Esophagus muscularis mucosa (tissue), 4 donors: ENCODE data around the gene GASK1A. TPM values are rescaled to one million over a fixed set of nuclear protein-coding genes. Genes with fewer than 3 reads are reported as not detected.
"Not testable (repeated sequence)": the region's sequence is repeated elsewhere in the genome, so short reads cannot be mapped to it uniquely, and the experiment has no call there.

Source experiments
- DNase-seq: peaks from one replicate; pipeline ENCODE4 v3.0.0-alpha.2; 2017; ENCODE audit errors: extremely low spot score
- H3K27ac ChIP-seq, 4 donors: fragments of 200-600 bp; sonication (generic); replicated peaks in 1 of 4; 1 replicate in 3 of 4; 2 replicates in 1 of 4; pipeline ENCODE4 v1.5.1; 2016 to 2019; ENCODE audit warnings: mild to moderate bottlenecking in 1 of 4
- H3K27me3 ChIP-seq, 4 donors: fragments of 200-600 bp; sonication (generic); one replicate each; pipeline versions ENCODE4 v1.5.1 to v1.6.0; 2016 to 2019
- H3K36me3 ChIP-seq, 4 donors: fragments of 200-600 bp; sonication (generic); one replicate each; pipeline ENCODE4 v1.5.1; 2016 to 2019
- H3K4me1 ChIP-seq, 4 donors: fragments of 200-600 bp; sonication (generic); one replicate each; pipeline ENCODE4 v1.5.1; 2016 to 2019
- H3K4me3 ChIP-seq, 4 donors: fragments of 200-600 bp; sonication (generic); 1 replicate in 2 of 4; 2 replicates in 2 of 4; pipeline ENCODE4 v1.5.1; 2016 to 2019; ENCODE audit warnings: mild to moderate bottlenecking in 4 of 4, moderate library complexity in 1 of 4
- H3K9me3 ChIP-seq, 4 donors: fragments of 200-600 bp; sonication (generic); 1 replicate in 3 of 4; 2 replicates in 1 of 4; pipeline ENCODE4 v1.5.1; 2016 to 2019
- EP300 ChIP-seq: sonication (generic); formaldehyde crosslinking; IDR thresholded peaks from one replicate; pipeline ENCODE4 v1.6.1; 2017; ENCODE audit warnings: antibody characterized with exemption
- POLR2A ChIP-seq: fragments of 450-650 bp; IDR thresholded peaks from one replicate; pipeline ENCODE4 v1.6.1; 2017; ENCODE audit warnings: antibody characterized with exemption, moderate library complexity, mild to moderate bottlenecking, low read depth
- POLR2AphosphoS5 ChIP-seq, 2 donors: sonication (generic); formaldehyde crosslinking; IDR thresholded peaks; one replicate each; pipeline ENCODE4 v1.6.1; 2017; ENCODE audit warnings: antibody characterized with exemption in 2 of 2
- WGBS: methylation state at CpG from one replicate; pipeline ENCODE4 v1.1.5; 2018; 5-methylcytosine and 5-hydroxymethylcytosine counted together
- intact Hi-C: fragments of 100-400 bp; cut with DNase I; formaldehyde crosslinking; loops from one replicate; pipeline ENCODE4 v1.15.1; 2023
- total RNA-seq, 4 donors: library from RNA; depleted of rRNA; stranded (reverse); fragments of >200 nt; gene quantifications; one replicate each; pipeline versions ENCODE4 v1.1.0 to v1.2.1, GENCODE V29; 2016
- TF ChIP-seq, protein P1 (sequence below), 3 experiments: fragments of 200-600 bp in 2 of 3; fragments of 450-650 bp in 1 of 3; sonication (generic) in 2 of 3; IDR thresholded peaks; one replicate each; pipeline ENCODE4 v1.5.1; 2017 to 2019; ENCODE audit warnings: antibody characterized with exemption in 3 of 3, mild to moderate bottlenecking in 2 of 3, moderate library complexity in 1 of 3

Gene GASK1A
- total RNA-seq, 4 donors from 2014 or later: 10.2 to 22.1 (median 15.8) TPM

DNA sequence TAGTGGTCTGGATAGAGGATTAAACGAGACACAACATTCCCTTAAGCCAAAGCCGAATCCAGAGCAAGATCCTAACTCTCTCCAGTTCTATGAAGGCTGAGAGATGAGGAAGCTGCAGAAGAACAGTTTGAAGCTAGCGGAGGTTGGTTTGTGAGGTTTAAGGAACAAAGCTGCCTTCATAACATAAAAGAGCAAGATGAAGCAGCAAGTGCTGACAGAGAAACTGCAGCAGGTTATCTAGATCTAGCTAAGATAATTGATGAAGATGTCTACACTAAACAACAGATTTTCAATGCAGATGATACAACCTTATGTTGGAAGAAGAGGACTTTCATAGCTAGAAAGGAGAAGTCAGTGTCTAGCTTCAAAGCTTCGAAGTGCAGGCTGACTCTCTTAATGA lies 14.8 kb upstream of the GASK1A start:
- intact Hi-C loops: loop anchor here (10.0 kb wide), 1 partner anchor 541 kb away; no protein-coding TSS in a partner anchor
- no peak overlapping the region for H3K27ac ChIP-seq

DNA sequence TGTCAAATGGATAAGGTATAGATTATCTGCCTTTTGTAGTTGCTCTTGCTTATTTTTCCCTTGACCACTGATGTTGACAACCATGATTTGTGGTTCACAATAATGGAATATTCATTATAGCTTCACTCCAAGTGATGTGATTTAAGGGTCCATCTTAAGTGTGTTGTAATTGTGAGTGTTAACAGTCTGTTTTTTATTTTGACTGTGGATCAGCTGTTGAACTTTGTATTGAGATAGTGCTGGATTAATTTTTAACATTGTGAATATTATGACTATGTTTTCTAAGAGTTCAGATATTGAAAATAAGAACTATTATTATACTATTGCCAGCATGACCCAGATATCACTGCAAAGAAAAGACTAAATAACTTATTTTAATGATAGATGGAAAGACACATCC lies 8.6 kb upstream of the GASK1A start:
- no peaks in the 10 kb centered on the region for H3K27me3 ChIP-seq
- no peaks in the 10 kb centered on the region for H3K36me3 ChIP-seq
- no peak overlapping the region for H3K4me3 ChIP-seq
- DNase-seq: no peak
- H3K9me3 ChIP-seq: no peaks in the 10 kb centered on the region
- TF ChIP-seq POLR2A (no peak), POLR2AphosphoS5 (IDR thresholded peaks at IDR 0.05) (no peak), EP300 (no peak)
- TF ChIP-seq, protein P1, sequence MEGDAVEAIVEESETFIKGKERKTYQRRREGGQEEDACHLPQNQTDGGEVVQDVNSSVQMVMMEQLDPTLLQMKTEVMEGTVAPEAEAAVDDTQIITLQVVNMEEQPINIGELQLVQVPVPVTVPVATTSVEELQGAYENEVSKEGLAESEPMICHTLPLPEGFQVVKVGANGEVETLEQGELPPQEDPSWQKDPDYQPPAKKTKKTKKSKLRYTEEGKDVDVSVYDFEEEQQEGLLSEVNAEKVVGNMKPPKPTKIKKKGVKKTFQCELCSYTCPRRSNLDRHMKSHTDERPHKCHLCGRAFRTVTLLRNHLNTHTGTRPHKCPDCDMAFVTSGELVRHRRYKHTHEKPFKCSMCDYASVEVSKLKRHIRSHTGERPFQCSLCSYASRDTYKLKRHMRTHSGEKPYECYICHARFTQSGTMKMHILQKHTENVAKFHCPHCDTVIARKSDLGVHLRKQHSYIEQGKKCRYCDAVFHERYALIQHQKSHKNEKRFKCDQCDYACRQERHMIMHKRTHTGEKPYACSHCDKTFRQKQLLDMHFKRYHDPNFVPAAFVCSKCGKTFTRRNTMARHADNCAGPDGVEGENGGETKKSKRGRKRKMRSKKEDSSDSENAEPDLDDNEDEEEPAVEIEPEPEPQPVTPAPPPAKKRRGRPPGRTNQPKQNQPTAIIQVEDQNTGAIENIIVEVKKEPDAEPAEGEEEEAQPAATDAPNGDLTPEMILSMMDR (IDR thresholded peaks at IDR 0.05): no peak
- intact Hi-C loops: no loop called here
- H3K27ac ChIP-seq: no peak overlapping the region
- H3K4me1 ChIP-seq: no peaks in the 10 kb centered on the region

More for the DNA sequence above, 14.8 kb upstream of the GASK1A start:
- Histone ChIP-seq H3K4me3 (no peak overlapping the region), H3K36me3 (no peaks in the 10 kb centered on the region), H3K4me1 (peaks cover 0 to 9% (median 8%) of the 10 kb centered on the region in 4 donors), H3K9me3 (no peaks in the 10 kb centered on the region), H3K27me3 (no peaks in the 10 kb centered on the region)
- WGBS: 87% methylated on average over 4 of the region's 4 CpGs
- DNase-seq: no peak
- TF ChIP-seq POLR2AphosphoS5 (IDR thresholded peaks at IDR 0.05): no peak
- no peak for TF ChIP-seq POLR2A
- TF ChIP-seq, protein P1 (IDR thresholded peaks at IDR 0.05): no peak
- no peak for TF ChIP-seq EP300

DNA sequence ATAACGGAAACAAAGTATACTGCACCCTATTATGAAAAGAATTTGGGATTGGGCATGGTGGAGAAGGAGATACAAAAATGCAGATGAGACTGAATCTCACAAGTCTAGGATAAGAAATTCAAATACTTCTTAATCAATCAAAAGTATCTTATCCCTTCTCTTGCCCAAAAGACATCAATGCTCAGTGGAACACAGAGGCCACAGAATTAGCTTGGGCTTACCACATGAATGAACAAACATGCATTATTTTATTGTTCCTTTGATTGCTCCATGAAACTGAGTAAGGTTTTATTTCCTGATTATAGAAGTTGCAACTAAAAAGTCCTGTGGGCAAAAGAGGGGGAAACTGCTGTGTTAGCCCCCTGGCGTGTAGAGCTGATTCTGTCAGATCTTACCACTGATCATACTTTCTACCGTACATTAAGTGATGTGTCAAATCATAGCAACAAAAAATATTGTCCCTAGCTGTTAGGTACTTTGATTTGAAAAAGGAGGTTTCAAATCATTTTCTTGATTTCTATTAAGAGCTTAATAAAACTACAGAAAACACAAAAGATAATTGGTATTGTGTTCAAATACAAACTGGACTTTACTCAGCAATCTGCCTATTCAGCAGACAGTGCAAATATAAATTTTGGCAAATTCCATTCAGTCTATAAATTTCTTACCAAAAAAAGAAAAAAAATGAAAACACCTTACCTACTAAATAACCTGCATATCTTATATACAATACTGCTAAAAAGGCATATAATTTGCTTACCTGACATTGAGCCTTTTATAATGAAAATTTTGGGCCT lies 7.9 kb upstream of the GASK1A start:
- no peaks in the 10 kb centered on the region for H3K9me3 ChIP-seq
- WGBS: 89% methylated on average over 3 of the region's 3 CpGs
- no peaks in the 10 kb centered on the region for H3K36me3 ChIP-seq
- H3K4me1 ChIP-seq: no peaks in the 10 kb centered on the region
- no peaks in the 10 kb centered on the region for H3K27me3 ChIP-seq
- intact Hi-C loops: no loop called here
- H3K27ac ChIP-seq: no peak overlapping the region
- TF ChIP-seq, protein P1 (IDR thresholded peaks at IDR 0.05): no peak
- TF ChIP-seq POLR2AphosphoS5 (IDR thresholded peaks at IDR 0.05) (no peak), POLR2A (no peak), EP300 (no peak)
- no peak overlapping the region for H3K4me3 ChIP-seq
- no peak for DNase-seq

DNA sequence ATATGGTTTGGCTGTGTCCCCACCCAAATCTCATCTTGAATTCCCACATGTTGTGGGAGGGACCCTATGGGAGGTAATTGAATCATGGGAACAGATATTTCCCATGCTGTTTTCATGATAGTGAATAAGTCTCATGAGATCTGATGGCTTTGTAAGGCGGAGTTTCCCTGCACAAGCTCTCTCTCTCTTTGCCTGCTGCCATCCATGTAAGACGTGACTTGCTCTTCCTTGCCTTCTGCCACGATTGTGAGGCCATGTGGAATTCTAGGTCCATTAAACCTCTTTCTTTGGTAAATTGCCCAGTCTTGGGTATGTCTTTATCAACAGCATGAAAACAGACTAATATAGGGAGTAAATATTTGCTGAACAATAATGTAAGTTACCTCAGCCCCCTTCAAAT lies 4.2 kb upstream of the GASK1A start:
- H3K9me3 ChIP-seq, H3K4me3 ChIP-seq, H3K36me3 ChIP-seq, DNase-seq, H3K27me3 ChIP-seq, H3K27ac ChIP-seq, intact Hi-C loops: not testable (repeated sequence)
- WGBS: 98% methylated on average over 3 of the region's 3 CpGs
- H3K4me1 ChIP-seq: peaks cover 11 to 17% (median 14%) of the 10 kb centered on the region in 4 donors

DNA sequence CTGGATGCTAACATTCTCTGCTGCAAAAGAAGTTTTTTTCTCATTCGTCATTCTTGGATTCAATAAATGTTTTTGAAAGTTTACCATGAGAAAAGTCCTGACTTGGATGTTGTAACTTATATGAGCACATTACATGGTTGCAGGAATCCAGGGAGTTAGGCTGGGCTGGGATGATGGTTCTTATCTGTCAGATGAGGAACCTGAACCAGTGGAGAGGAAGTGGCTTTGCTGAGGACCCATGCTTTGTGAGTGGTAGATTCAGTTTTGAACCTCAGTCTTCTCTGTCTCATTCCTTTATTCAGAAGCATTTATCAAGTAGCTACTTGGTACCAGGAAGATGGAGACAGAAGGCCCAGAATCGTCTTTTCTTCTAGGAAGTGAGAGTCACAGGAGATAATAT lies 3.7 kb upstream of the GASK1A start:
- no peaks in the 10 kb centered on the region for H3K9me3 ChIP-seq
- no peaks in the 10 kb centered on the region for H3K36me3 ChIP-seq
- no peak overlapping the region for H3K27ac ChIP-seq
- WGBS: 82% methylated on average over 2 of the region's 2 CpGs
- intact Hi-C loops: no loop called here
- H3K4me1 ChIP-seq: peaks cover 14 to 22% (median 19%) of the 10 kb centered on the region in 4 donors
- H3K4me3 ChIP-seq: no peak overlapping the region
- no peak for DNase-seq
- peaks cover 0 to 2% (median 0%) of the 10 kb centered on the region in 4 donors for H3K27me3 ChIP-seq
- TF ChIP-seq, protein P1 (IDR thresholded peaks at IDR 0.05): no peak
- TF ChIP-seq POLR2A: no peak
